NCI-H82 (cell line): ENCODE measurements around the gene KMT5C.
A peak's percentile ranks its signal among the peaks of the same experiment; 100 is the strongest.

Experiments used
- DNase-seq: peaks from one replicate; lab custom pipeline; 2025; lab: John Stamatoyannopoulos, UW

Gene KMT5C

DNA sequence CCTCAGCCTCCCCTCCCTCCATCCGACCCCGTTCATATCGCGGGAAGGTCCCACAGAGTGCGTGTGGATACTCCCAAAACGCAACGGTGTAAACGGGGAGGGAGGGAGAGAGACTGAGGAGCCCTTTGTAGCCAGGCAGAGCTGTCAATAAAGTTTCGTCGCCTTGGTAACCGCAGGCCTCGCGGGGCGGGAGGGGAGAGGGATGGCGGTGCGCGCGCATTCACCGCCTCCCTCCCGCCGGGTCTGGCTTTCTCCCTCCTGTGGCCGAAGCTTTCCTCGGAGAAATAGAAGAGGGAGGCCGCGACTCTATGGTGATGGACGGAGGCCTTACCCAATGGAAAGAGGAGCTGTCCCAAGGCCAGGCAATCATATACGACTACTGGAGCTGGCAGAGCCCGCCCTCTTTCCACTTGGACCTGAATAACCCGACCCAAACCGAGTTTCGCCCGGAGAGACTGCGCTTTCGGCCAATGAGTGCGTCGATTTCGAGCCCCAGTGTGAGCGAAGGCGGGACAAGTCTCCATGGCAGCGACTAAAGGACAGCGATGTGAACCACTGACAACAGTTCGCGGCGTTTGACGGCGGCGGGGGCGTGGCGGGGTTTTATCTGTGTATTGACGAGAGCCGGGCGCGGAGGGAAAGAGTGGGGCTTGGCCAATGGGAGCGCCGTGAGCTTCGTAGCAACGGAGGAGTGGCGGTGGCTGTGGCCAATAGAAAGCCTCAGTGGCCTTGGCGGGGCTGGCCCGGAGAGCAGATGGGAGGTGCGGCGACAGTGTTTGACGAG, at the start of gene KMT5C:
KMT5C (plus strand) TSS at position 772 of the 784 bp plus-strand sequence. CDS start 2,061 bp downstream, outside the sequence.
- peak; percentile 100 for DNase-seq

DNA sequence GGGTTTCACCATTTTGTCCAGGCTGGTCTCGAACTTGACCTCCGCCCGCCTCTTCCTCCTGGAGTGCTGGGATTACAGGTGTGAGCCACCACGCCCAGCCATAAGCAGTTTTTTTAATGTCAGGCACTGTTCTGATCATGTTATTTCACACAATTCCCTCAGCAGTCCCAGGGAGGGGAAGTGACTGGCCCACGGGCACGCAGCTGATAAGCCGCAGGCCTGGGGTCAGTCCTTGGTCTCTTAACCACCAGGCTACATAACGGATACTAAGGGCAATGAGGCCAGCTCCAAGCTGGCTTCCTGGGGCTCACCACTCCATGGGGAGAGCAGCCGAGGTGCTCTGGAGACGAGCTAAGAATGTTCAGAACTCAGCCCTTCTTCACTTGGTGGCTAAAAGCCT, 42.4 kb upstream of the KMT5C start:
- DNase-seq: no peak

DNA sequence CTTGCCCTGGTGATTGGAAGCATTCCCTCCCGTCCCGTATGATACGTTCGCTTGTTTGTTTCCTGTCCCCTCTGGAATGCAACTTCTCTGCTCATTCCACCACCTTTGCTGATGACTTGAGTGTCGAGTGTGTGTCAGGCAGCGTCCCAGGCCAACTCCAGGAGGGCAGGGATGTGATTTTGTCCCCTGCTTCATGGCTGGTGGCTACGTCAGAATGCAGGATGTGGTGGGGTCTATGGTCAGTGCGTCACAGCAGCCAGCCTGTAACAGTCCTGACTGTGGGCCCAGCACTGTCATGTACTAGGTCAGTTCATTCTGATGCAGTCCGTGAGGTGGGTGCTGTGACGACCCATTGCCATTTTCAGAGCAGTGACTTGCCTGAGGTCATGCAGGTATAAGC, 39.7 kb upstream of the KMT5C start:
- no peak for DNase-seq

DNA sequence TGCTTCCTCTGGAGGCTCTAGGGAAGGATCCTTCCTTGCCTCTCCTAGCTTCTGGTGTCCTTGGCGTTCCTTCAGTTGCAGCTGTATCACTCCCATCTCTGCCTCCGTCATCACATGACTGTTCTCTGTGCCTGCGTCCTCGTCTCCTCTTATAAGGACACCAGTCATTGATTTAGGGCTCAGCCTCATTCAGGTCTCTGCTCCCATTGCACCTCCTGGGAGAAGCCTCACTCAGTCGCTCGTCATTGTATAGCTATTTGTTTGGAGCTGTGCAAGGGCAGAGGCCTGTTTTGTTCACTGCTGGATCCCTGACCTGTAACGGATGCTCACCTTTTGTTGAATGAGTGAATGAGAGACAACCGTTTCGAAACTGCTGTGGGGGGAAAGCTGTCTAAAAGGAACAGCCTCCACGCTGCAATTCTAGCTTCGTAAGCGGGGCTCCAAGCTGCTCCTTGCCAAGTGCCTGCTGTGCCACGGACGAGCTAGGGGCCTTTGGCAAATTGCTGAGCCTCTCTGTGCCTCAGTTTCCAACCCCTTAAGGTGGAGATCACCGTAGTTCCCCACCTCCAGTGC, 38.7 kb upstream of the KMT5C start:
- DNase-seq: no peak

DNA sequence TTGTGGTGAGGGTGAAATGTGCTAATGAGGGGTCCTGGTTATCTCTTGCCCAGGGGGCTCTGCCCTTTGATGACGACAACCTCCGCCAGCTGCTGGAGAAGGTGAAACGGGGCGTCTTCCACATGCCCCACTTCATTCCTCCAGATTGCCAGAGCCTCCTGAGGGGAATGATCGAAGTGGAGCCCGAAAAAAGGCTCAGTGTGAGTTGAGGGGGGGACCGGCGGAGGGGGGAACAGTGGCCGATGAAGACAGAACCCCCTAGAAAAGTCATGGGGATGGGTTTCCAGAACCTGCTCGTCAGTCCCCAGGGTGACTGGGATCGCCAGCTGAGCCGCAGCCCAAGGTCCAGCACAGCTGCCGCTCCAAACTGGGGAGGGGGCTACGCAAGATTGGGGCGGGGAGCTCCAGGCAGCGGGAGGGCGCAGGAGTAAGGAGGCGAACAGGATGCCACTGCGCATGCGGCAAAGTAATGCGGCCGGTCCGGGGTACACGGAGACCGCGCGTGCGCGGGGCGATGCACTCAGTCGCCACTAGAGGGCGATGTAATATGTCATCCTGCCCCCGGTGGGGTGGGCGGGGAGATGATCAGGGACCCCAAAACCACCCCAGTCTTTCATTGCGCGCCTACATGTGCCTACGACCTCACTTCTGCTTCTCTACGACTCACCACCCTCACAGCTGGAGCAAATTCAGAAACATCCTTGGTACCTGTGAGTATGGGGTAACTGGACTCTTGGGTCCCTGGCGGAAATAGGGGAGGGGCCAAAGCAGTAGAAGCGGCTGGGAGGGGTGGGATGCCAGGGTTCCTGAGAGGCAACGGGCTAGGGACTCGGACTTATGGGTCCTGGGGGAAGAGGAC, 38.0 kb upstream of the KMT5C start:
- peak; percentile 86 for DNase-seq

DNA sequence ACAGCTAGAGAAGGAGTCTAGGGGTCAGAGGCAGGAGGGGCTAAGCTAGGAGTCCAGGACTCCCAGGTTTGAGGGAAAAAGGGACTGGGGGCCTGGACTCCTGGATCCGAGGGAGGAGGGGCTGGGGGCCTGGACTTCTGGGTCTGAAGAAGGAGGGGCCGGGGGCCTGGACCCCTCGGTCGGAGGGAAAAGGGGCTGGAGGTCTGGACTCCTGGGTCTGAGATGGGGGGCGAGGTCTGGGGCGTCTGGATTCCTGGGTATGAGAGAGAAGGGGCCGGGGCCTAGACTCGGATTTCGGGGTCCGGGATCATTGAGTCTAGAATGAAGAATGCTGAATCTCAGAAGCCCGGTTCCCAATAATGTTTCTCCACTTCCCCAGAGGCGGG, 37.4 kb upstream of the KMT5C start:
- no peak for DNase-seq

DNA sequence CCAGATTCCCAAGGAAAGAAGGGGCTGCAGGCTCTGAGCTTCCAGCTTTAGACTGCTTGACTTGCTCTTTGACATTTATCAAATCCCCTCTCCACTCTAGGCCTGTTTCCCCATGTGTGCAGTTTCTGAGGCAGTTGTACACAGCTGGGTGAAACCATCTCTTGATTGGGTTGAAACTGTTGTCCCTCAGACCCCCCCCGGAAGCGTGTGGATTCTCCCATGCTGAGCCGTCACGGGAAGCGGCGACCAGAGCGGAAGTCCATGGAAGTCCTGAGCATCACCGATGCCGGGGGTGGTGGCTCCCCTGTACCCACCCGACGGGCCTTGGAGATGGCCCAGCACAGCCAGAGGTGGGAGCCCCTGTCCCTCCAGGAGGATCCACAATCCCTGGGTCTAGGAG, 36.2 kb upstream of the KMT5C start:
- no peak for DNase-seq

DNA sequence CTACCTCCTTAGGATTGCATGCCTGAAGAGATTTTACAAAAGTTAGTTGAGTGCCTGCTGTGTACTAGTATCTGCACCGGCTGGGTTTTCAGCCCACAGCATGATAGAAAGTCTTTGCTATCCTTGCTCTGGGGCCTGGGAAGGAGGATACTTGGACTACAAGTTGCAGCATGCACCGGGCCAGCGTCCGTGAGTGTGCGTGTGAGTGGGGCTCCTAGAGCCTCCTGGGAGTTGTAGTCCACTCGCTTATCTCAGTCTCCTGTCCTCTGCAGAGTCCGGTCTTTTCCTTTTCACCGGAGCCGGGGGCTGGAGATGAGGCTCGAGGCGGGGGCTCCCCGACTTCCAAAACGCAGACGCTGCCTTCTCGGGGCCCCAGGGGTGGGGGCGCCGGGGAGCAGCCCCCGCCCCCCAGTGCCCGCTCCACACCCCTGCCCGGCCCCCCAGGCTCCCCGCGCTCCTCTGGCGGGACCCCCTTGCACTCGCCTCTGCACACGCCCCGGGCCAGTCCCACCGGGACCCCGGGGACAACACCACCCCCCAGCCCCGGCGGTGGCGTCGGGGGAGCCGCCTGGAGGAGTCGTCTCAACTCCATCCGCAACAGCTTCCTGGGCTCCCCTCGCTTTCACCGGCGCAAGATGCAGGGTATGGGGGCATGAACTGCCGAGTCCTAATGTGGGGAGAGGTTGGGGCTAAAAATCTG, 35.2 kb upstream of the KMT5C start:
- peak; percentile 86 for DNase-seq

DNA sequence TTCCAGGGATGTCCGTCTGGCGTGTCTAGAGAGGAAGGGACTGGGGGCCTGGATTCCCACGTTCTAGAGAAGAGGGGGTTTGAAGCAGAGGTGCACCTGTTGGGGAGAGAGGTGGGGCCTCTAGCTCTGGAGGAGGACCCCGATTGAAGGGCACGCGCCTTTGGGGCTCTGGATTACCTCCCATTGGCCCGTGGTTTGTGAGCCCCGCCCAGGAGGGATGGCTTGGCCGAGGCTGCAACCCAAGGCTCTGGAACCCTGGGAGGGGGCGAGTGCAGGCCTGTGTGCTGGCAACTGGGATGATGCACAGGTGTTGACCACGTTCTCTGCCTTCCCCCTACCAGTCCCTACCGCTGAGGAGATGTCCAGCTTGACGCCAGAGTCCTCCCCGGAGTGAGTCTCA, 34.7 kb upstream of the KMT5C start:
- no peak for DNase-seq

DNA sequence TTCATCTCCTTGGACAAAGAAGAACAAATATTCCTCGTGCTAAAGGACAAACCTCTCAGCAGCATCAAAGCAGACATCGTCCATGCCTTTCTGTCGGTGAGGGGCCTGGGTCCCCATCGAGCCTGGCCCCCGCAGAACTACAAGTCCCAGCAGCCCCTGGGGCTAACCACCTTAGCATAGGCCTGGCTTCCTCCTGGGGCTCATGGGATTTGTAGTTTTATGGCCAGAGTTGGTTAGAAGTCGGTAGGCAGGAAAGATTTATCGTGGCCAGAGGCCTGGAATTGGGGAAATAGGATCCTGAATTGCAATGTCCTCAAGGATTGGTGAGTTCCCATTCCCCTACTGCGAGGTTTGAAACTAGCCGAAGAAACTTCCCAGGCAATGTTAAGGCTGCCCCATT, 34.2 kb upstream of the KMT5C start:
- peak; percentile 83 for DNase-seq

DNA sequence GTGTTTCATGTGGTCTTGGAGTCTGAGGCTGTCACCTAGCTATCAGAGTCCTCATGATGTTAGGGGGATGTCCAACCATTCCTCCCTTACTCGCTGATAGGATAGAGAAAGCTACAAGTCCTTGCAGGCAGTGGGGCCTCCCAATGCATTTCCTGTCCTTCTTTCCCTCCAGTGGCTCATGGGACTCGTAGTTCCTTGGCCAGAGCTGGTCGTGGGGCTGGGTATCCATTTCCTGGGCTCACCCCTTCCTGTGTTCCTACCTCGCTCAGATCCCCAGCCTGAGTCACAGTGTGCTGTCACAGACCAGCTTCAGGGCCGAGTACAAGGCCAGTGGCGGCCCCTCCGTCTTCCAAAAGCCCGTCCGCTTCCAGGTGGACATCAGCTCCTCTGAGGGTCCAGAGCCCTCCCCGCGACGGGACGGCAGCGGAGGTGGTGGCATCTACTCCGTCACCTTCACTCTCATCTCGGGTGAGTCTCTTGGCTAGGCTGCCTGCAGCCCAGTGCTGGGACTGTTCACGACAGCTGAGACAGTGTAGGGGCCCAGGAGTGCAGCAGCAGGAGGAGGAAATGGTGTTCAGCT, 33.6 kb upstream of the KMT5C start:
- no peak for DNase-seq

DNA sequence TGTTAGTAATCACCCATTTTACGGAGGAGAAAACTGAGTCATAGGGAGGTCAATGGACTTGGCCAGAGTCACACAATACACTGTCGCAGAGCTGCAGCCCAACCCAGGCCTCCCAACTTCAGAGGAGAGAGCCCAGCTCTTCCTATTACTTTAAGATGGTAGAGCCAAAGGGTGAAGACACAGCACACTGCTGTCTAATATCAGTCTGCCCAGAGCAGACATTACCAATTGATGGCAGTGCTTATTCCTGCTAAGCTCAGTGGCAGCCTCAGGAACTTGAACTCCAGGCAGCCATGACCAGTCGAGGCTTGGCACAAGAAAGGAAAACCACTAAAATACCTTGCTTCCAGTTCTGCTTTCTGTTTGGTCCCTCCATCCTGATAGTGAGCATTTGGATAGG, 33.0 kb upstream of the KMT5C start:
- no peak for DNase-seq

DNA sequence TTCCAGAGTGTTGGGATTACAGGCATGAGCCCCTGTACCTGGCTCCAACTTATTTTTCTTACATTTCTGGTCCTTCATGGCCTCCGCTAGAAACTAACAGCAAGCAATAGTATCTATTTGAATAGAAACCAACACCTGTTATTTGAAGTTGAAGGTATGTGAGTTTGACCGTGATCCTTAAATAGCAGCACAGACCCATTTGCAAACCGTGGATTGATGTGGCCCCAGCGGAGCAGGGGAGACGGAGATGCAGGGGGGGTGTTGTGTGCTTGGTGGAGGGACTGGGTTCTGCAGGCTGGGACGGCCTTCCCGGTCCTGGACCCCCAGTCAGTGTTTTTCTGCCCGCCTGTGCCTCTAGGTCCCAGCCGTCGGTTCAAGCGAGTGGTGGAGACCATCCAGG, 31.4 kb upstream of the KMT5C start:
- DNase-seq: no peak

DNA sequence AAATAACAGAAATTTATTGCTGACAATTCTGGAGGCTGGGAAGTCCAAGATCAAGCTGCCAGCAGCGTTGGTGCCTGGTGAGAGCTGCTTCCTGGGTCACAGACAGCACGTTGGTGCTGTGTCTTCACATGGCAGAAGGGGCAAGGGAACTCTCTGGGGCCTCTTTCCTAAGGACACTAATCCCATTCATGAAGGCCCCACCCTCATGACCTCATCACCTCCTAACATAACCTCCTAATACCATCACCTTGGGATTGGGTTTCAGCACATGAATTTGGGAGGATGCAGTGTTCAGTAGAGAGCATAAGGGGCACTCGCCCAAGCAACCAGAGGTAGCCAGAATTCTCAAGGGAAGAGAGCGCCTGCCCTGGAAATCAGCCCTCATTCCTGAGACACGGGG, 30.2 kb upstream of the KMT5C start:
- peak; percentile 52 for DNase-seq

DNA sequence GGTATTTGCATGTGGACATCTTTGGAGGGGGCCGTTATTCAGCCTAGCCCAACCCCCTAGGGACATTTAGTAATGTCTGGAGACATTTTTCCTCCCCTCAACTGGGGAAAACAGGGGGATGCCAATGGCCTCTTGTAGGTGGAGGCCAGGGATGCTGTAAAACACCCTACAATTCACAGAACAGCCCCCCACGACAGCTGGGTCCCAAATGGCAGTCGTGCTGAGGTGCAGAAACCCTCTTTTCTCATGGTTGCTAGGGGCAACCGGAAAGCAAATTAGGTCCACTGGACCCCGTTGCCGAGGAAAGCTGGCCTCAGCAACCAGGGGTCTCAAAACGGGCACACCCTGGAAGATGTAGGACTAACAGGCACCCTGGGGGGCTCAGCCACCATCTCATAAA, 29.2 kb upstream of the KMT5C start:
- DNase-seq: no peak

DNA sequence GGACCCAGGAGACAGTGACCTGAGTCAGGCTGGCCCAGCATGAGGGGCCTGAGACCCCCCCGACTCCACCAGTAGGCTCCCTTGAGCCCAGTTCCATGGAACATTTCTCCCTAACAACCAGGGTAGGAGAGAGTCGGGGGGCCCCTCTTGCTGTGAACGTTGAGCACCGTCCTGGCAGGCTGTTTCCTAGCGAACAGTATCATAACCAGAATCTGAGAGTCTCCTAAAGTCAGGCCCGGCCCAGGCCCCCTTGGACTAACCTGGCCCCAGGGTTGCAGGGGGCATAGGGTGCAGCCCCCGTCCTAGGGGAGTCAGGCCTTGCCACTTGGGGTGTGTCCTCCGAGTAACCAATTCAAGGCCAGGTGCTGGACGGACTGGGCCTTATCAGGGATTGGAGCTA, 28.3 kb upstream of the KMT5C start:
- DNase-seq: no peak

DNA sequence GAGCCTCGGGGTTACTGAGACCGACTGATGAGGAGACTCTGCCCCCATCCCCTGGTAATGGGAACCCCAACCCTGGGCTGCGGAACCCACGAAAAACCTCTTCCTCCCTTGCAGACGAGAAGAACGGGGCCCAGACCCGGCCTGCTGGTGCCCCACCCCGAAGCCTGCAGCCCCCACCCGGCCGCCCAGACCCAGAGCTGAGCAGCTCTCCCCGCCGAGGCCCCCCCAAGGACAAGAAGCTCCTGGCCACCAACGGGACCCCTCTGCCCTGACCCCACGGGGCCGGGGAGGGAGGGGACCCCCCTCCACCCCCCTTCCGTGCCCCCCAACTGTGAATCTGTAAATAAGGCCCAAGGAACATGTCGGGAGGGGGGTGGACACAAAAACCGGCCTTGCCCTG, 27.9 kb upstream of the KMT5C start:
- no peak for DNase-seq

DNA sequence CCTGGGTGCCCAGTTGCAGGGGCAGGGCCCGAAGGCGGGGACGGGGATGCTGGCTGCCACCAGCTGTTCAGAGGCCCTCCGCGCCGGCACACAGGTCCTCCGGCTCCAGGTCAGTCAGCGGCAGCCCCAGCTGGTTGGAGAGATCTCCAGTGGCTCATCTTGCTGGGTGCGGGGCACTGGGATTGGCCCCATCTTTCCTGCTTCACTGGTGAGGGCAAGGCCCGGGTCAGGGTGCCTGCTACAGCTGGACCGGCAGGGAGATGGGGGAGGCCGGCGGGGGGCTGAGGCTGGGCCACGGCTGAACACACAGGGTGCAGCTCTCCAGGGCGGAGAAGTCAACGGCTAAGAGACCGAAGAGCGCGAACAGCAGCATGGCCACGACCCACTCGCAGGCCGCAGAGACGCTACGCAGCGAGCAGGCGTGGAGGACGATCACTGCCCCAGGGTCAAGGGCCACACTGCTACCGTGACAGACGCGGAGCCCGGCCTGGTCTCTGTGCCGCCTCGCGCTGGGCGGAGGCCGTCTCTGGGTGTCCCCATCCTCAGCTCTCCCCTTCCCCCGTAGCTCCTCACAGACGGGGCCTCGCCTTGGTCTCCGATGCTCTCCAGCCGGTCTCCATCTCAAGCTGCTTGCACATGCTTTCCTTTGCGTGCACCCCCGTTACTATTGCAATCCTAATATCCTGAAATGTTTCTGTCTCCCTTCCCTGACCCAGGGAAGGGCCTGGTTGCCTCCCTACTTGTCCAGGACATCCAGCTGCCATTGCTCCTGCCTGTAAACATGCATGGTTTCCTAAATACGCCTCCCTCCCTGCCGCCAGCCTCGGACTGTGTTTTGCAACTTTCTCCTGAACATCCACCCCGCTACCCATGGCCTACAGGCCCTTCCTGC, 26.8 kb upstream of the KMT5C start:
- no peak for DNase-seq

DNA sequence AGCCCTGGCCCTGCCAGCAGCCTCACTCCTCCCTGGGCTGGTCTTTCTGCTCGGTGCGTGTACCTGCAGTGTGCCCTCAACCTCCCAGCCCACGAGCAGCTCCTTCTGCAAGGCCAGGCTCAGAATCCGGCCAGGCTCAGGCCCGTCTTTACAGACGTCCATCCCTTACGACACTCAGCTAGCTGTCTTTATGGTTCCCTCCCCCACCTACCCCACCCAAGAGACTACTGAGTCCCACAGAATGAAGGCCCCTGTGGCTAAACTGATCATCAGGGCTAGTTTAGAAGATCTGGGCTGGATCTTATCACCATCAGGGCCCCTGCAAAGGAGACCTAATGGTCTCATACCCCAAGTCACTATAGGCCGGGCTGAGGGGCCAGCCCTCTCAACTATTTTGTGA, 25.3 kb upstream of the KMT5C start:
- no peak for DNase-seq

DNA sequence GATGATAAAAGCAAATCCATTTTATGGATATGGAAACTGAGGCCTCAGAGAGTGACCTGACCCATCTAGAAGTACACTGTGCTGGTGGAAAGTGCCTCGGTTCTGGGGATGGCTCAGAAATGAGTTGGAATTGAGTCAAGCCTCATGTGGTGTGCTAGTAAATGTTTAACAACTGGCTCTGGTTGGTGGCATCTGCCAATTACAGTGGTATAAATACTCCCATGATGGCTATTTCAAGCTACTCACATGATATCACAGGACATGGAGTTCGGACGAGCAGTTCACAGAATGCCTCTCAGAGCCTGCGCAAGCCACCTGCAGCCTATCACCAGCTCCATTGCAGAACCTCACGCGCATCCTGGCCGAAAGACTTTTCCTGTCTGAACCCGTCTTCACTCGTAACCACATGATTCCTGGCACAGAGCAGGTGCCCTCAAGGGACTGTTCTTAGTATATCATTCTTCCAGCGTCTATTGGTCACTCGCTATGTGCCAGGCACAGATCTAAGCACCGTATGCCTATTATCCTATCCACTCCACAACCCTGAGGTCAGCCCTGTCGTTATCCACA, 23.6 kb upstream of the KMT5C start:
- DNase-seq: no peak

DNA sequence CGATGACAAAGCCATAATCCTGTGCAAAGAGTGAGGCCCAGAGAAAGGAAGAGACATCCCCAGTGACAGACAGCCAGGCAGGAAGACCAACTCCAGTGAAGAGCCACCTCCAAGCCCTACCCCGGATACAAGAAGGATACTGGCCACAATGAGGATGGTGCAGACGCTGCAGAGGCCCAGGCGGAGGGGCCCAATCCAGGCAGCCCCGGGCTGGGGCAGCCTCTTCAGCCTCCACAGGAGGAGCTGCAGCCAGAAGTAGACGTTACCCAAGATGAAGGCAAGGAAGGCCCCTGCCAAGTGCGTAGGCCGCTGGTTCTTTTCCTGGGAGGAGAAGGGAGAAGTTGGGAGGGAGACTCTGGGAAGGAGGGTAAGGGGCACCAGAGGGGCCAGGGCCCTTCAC, 23.0 kb upstream of the KMT5C start:
- no peak for DNase-seq
